ENCODE results near the gene DUT.
"Not testable (repeated sequence)": the region's sequence is repeated elsewhere in the genome, so short reads cannot be mapped to it uniquely, and the experiment has no call there.

Gene DUT

DNA sequence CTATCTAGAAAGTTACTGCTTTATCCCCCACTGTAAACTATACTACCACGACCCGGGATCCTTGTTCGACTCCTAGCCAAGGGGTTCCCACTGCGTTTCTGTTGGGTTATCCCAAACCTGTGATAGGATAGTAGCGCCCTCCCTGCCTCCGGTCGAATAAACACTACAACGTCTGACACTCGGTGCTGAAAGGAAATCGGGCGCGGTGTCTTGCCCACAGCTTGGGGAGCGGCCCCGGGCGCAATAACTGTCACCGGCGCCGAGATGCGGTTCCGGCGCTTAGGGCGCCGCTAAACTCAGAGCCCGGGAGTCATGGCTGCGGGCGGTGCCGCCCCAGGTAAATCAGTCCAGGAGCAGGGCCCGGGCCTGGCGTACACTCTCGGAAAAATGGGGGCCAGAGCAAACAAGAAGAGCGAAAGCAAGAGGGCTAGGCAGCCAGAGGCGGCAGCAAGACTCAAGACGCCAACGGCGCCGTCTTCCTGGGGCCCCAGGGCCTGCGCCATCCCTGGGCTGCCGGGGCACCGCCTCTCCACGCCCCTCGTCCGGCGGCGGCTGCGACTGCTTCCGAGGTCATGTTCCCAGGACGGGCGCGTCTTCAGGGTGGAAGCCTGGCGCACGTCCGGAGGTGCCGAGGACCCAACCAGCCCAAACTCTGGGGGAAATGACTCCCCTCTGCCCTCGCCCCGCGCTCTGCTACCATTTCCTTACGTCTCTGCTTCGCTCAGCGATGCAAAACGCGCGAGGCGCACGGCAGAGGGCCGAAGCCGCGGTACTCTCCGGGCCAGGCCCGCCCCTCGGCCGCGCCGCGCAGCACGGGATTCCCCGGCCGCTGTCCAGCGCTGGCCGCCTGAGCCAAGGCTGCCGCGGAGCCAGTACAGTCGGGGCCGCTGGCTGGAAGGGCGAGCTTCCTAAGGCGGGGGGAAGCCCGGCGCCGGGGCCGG, at the start of gene DUT:
Gene DUT (plus strand): TSS at position 575 of the 941 bp plus-strand sequence. CDS start 87 bp downstream, at position 662.
- DNase-seq (ENCODE audit: low spot score): peak; percentile 65

DNA sequence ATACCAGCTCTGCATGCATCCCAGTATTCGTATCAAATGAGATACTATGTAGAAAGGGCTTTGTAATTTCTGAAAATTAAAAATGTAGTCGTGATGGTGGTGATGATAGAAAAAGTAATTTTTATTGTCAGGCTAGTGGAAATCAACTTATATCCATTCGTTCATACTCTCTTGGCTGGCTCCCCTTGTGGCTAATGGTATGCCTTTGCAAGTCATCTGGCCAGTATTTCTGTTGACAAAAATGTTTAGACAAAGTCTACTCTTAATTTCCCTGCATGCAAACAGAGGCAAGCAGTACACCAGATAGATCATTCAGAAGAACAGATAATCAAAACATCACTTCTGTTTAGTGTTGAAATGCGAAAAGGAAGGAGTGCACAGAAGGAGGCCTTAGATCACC, 49.6 kb upstream of the DUT start:
- DNase-seq (ENCODE audit: low spot score): no peak

GRCh38 chr15:48282216-48282615, 49.0 kb upstream of the DUT start:
- no peak for DNase-seq (ENCODE audit: low spot score)

- DNase-seq (ENCODE audit: low spot score): no peak
These were observed 47.7 kb upstream of the DUT start for GRCh38 chr15:48283396-48284145.

GRCh38 chr15:48285329-48286214, 45.7 kb upstream of the DUT start:
- peak; percentile 62 for DNase-seq (ENCODE audit: low spot score)

DNA sequence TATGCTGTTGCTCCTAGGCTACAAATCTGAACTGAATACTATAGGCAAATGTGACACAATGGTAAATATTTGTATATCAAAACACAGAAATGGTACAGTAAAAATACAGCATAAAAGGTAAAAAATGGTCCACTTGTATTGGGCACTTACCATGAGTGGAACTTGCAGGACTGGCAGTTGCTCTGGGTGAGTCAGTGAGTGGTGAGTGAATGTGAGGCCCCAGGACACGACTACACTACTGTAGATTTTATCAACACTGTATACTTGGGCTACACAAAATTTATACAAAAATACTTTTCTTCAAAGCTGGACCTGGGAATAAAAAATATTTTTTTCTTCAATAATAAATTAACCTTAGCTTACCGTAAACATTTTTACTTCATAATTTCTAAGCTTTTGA, 41.6 kb upstream of the DUT start:
- no peak for DNase-seq (ENCODE audit: low spot score)

DNA sequence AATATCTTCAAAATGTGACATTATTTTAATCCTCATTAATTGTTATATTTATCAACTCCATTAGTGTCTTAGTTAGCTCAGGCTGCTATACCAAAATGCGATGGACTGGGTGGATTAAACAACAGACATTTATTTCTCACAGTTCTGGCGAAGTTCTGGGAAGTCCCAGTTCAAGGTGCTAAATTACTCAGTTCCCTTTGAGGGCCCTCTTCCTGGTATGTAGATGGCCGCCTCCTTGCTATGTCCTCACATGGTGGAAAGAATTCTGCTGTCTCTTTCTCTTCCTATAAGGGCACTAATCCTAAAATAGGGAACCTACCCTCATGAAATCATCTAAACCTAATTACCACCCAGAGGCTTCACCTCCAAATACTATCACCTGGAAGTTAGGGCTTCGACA, 38.8 kb upstream of the DUT start:
- no peak for DNase-seq (ENCODE audit: low spot score)

GRCh38 chr15:48297668-48298067, 33.6 kb upstream of the DUT start:
- DNase-seq (ENCODE audit: low spot score): no peak

GRCh38 chr15:48298914-48299313, 32.3 kb upstream of the DUT start:
- DNase-seq (ENCODE audit: low spot score): no peak

DNA sequence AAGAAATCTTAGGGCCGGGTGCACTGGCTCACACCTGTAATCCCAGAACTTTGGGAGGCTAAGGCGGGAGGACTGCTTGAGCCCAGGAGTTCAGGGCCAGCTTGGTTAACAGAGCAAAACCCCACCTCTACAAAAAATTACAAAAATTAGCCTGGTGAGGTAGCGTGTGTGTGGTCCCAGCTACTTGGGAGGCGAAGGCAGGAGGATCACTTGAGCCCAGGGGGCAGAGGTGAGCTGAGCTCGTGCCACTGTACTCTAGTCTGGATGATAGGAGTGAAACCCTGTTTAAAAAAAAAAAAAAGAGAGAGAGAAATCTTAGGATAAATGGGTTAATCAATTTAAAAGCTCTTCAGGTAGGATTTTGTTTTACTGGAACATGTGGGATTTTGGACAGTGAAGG, 31.2 kb upstream of the DUT start:
- DNase-seq (ENCODE audit: low spot score): no peak

DNA sequence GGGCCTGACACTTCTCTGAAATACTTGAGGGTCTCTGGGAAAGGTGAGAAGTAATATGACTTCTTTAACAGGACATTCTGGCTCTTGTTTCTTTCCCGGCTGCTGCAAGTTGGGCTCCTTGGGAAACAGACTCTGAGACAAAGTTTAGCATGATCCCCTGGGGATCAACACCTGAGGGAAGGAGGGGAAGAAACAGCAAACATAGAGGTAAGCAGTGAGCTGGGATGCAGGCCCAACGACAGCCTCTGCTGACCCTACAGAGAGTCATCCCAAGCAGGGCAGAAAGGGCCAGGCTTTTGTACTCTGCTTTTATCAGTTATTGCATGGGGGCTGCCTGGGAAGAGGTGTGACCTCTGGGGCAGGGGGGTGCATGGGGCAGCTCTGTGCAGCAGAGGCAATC, 26.8 kb upstream of the DUT start:
- no peak for DNase-seq (ENCODE audit: low spot score)

GRCh38 chr15:48306639-48307038, 24.6 kb upstream of the DUT start:
- no peak for DNase-seq (ENCODE audit: low spot score)

GRCh38 chr15:48307586-48307985, 23.6 kb upstream of the DUT start:
- DNase-seq (ENCODE audit: low spot score): no peak

DNA sequence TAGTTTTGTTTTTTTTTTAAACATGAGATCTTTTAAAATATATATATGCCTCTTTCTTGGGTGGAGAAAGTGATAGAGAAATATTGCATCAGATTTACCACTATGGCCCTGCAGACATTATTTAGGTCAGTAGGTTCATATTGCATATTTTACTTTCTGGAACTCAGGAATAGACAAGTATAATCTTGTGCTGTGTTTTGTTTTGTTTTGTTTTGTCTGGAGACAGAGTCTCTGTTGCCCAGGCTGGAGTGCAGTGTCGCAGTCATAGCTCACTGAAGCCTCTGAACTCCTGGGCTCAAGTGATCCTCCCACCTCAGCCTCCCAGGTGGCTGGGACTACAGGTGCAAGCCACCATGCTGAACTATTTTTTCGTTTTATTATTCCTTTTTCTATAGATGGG, 21.5 kb upstream of the DUT start:
- DNase-seq (ENCODE audit: low spot score): no peak

GRCh38 chr15:48313216-48313615, 18.0 kb upstream of the DUT start:
- DNase-seq (ENCODE audit: low spot score): no peak

DNA sequence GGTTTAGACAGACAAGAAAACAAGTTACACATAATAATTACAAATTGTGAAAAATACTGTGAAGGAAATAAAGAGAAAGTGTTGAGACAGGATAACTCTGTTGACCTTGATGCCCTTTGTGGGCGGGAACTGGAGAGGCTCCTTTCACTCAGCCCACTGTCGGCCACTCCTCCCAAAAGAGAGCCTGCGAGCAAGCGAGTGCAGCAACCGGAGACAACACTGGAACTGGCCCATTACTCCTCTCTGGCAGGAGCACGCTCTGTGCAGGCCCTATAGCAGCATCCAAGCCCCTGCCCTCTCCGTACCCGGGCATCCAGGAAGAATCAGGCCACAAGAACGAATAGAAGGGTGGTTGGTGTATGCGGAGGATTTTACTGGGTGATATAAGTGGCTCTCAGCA, 16.2 kb upstream of the DUT start:
- DNase-seq (ENCODE audit: low spot score): no peak

DNA sequence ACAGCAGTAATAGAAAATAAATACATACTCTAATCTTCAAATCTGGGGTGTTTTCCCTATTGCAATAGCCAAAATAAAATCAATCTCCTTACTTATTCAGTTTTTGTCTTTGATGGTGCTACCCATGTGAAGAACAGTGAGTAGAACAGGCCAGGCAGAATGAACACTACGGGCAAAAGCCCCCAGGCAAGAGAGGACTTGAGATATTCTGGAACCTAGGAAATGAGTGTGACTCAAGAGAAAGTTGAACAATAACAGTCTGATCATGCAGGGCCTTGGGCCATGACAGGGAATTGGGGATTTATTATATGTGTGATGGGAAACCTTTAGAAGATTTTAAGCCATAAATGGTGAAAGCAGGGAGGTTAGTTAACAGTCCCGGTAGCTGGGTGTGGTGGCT, 14.0 kb upstream of the DUT start:
- DNase-seq (ENCODE audit: low spot score): no peak

DNA sequence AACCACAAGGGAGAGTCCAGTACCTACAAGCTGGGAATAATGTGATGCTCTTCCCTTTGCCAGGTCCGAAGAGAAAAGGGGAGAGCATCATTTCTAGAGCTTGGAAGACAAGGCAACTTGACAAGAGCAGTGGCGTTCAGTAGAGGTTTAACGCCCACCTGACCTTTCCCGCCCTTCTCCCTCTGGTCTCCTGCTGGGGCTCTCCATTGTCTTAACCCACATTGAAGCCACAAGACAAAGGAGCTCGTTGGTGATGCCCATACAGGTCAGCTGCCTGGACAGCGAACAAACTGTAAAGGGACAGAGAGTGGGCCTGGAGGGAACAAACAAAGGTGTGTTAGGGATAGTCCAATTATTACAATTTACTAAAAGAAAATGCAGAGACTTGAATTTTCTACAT, 13.1 kb upstream of the DUT start:
- DNase-seq (ENCODE audit: low spot score): no peak

GRCh38 chr15:48323294-48323693, 7.9 kb upstream of the DUT start:
- DNase-seq (ENCODE audit: low spot score): no peak

- no peak for DNase-seq (ENCODE audit: low spot score)
These were observed 6.3 kb upstream of the DUT start for GRCh38 chr15:48324949-48325348.

- no peak for DNase-seq (ENCODE audit: low spot score)
These were observed 5.8 kb upstream of the DUT start for GRCh38 chr15:48325400-48325799.

DNA sequence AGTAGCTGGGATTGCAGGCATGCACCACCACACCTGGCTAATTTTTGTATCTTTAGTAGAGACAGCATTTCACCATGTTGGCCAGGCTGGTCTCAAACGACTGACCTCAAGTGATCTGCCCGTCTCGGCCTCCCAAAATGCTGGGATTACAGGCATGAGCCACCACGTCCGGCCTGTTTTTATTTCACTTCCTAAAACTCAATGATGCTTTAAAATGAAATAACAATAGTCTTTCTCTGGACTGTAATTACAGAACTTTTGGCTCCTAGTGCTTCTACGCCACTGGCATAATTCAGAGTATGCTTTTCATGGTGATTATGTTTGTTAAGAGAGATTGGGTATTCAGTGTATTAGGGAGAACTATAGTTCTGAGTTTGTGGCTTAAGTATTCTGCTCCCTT, 5.0 kb upstream of the DUT start:
- not testable (repeated sequence) for DNase-seq (ENCODE audit: low spot score)

All from kidney capillary endothelial cell (primary cell).